Liver (tissue), 9 donors: ENCODE results near the gene JCHAIN. TPM values are rescaled to one million over a fixed set of nuclear protein-coding genes. Genes with fewer than 3 reads are reported as not detected.
"Not testable (repeated sequence)": the region's sequence is repeated elsewhere in the genome, so short reads cannot be mapped to it uniquely, and the experiment has no call there.

ENCODE experiments used
- DNase-seq: peaks from one replicate; pipeline ENCODE4 v3.0.0-alpha.2; 2017; ENCODE audit warnings: low spot score
- H3K27ac ChIP-seq, 2 donors: one replicate each; pipeline ENCODE4 v1.7.0; 2013; ENCODE audit warnings: inconsistent platforms in 2 of 2, low read length in 2 of 2, control low read depth in 1 of 2, low read depth in 1 of 2, mild to moderate bottlenecking in 1 of 2
- H3K27me3 ChIP-seq, 4 donors: one replicate each; pipeline versions ENCODE4 v1.6.1 to v1.7.0; 2013; ENCODE audit warnings: low read length in 3 of 4, inconsistent platforms in 1 of 4, mild to moderate bottlenecking in 1 of 4, moderate library complexity in 1 of 4; ENCODE audit not compliant: control insufficient read depth in 4 of 4, insufficient read depth in 4 of 4
- H3K36me3 ChIP-seq, 4 donors: one replicate each; pipeline versions ENCODE4 v1.6.1 to v1.7.0; 2013; ENCODE audit warnings: low read length in 3 of 4, mild to moderate bottlenecking in 3 of 4, low read depth in 1 of 4, moderate library complexity in 1 of 4; ENCODE audit not compliant: control insufficient read depth in 4 of 4, insufficient read depth in 3 of 4
- H3K4me1 ChIP-seq, 4 donors: one replicate each; pipeline versions ENCODE4 v1.6.1 to v1.7.0; 2013; ENCODE audit warnings: low read length in 3 of 4, mild to moderate bottlenecking in 3 of 4, moderate library complexity in 1 of 4; ENCODE audit not compliant: control insufficient read depth in 4 of 4, insufficient read depth in 4 of 4
- H3K4me3 ChIP-seq, 3 donors: one replicate each; pipeline versions ENCODE4 v1.6.1 to v1.7.0; 2013; ENCODE audit warnings: low read length in 3 of 3, control low read depth in 1 of 3, low read depth in 1 of 3, mild to moderate bottlenecking in 1 of 3
- H3K9ac ChIP-seq, 2 donors: one replicate each; pipeline ENCODE4 v1.7.0; 2013; ENCODE audit warnings: low read length in 2 of 2, mild to moderate bottlenecking in 2 of 2, moderate library complexity in 2 of 2, control low read depth in 1 of 2, low read depth in 1 of 2
- H3K9me3 ChIP-seq, 4 donors: one replicate each; pipeline versions ENCODE4 v1.6.1 to v1.7.0; 2013; ENCODE audit warnings: low read length in 3 of 4; ENCODE audit not compliant: control insufficient read depth in 4 of 4
- EGR1 ChIP-seq, 2 donors: IDR thresholded peaks; 2 replicates each; pipeline ENCODE4 v1.6.1; 2016 to 2018; ENCODE audit warnings: antibody characterized with exemption in 2 of 2, low read depth in 2 of 2
- FOXA1 ChIP-seq: IDR thresholded peaks from 2 replicates; pipeline ENCODE4 v1.6.1; 2016; ENCODE audit warnings: antibody characterized with exemption
- FOXA2 ChIP-seq: IDR thresholded peaks from 2 replicates; pipeline ENCODE4 v1.6.1; 2016; ENCODE audit warnings: antibody characterized with exemption
- GABPA ChIP-seq, 2 donors: IDR thresholded peaks in 1 of 2; conservative IDR thresholded peaks in 1 of 2; 2 replicates each; pipeline ENCODE4 v1.6.1; 2016; ENCODE audit warnings: antibody characterized with exemption in 2 of 2, mild to moderate bottlenecking in 1 of 2, moderate library complexity in 1 of 2
- HNF4A ChIP-seq, 2 donors: conservative IDR thresholded peaks; 2 replicates each; pipeline ENCODE4 v1.6.1; 2016; ENCODE audit warnings: antibody characterized with exemption in 2 of 2, mild to moderate bottlenecking in 2 of 2
- HNF4G ChIP-seq: IDR thresholded peaks from 2 replicates; pipeline ENCODE4 v1.6.1; 2016; ENCODE audit warnings: antibody characterized with exemption
- JUND ChIP-seq, 2 donors: IDR thresholded peaks; 2 replicates each; pipeline ENCODE4 v1.6.1; 2016; ENCODE audit warnings: antibody characterized with exemption in 2 of 2
- NR2F2 ChIP-seq: IDR thresholded peaks from 2 replicates; pipeline ENCODE4 v1.6.1; 2016; ENCODE audit warnings: antibody characterized with exemption
- RXRA ChIP-seq, 2 donors: IDR thresholded peaks; 2 replicates each; pipeline ENCODE4 v1.6.1; 2017 to 2018; ENCODE audit warnings: antibody characterized with exemption in 2 of 2, mild to moderate bottlenecking in 1 of 2
- SP1 ChIP-seq: IDR thresholded peaks from 2 replicates; pipeline ENCODE4 v1.6.1; 2018; ENCODE audit warnings: antibody characterized with exemption, mild to moderate bottlenecking
- TAF1 ChIP-seq: conservative IDR thresholded peaks from 2 replicates; pipeline ENCODE4 v1.6.1; 2016; ENCODE audit warnings: antibody characterized with exemption, mild to moderate bottlenecking
- YY1 ChIP-seq: IDR thresholded peaks from 2 replicates; pipeline ENCODE4 v1.6.1; 2016; ENCODE audit warnings: antibody characterized with exemption, mild to moderate bottlenecking
- WGBS: extraction: QIAGEN DNeasy Blood & Tissue Kit; methylation state at CpG from one replicate; pipeline ENCODE4 v1.1.7; 2013; 5-methylcytosine and 5-hydroxymethylcytosine counted together
- polyA plus RNA-seq, 2 donors: library from polyadenylated mRNA; stranded (reverse) in 1 of 2; unstranded in 1 of 2; fragments of 200-250 nt in 1 of 2; fragments of >200 nt in 1 of 2; fragmentation: Nextera tagmentation in 1 of 2; extraction: Ambion mirVana in 1 of 2; gene quantifications; one replicate each; pipeline versions ENCODE4 v1.2.1 to v1.2.3, GENCODE V29; 2013 to 2015
- total RNA-seq, 2 donors: library from RNA; depleted of rRNA; stranded (reverse); fragments of >200 nt; gene quantifications; one replicate each; pipeline ENCODE4 v1.2.3, GENCODE V29; 2014
- TF ChIP-seq, protein P1 (sequence below): IDR thresholded peaks from 2 replicates; pipeline ENCODE4 v1.6.1; 2016; ENCODE audit warnings: antibody characterized with exemption
- TF ChIP-seq, protein P2 (sequence below): IDR thresholded peaks from 2 replicates; pipeline ENCODE4 v1.6.1; 2016; ENCODE audit warnings: antibody characterized with exemption, mild to moderate bottlenecking
- TF ChIP-seq, protein P3 (sequence below): fragments of 150-350 bp; IDR thresholded peaks from 2 replicates; pipeline ENCODE4 v1.5.1; 2017; ENCODE audit warnings: improper control_type of control experiment, low read depth, low read length; ENCODE audit not compliant: missing input control
- TF ChIP-seq, protein P4 (sequence below): IDR thresholded peaks from 2 replicates; pipeline ENCODE4 v1.6.1; 2016; ENCODE audit warnings: antibody characterized with exemption
- donor health status: healthy.
- donor health status: healthy.
- donor health status: healthy.
- donor health status: healthy.
- donor health status: healthy.

JCHAIN gene
- total and polyA plus RNA-seq, 4 donors: 2.1 to 69.5 (median 9.7) TPM

DNA sequence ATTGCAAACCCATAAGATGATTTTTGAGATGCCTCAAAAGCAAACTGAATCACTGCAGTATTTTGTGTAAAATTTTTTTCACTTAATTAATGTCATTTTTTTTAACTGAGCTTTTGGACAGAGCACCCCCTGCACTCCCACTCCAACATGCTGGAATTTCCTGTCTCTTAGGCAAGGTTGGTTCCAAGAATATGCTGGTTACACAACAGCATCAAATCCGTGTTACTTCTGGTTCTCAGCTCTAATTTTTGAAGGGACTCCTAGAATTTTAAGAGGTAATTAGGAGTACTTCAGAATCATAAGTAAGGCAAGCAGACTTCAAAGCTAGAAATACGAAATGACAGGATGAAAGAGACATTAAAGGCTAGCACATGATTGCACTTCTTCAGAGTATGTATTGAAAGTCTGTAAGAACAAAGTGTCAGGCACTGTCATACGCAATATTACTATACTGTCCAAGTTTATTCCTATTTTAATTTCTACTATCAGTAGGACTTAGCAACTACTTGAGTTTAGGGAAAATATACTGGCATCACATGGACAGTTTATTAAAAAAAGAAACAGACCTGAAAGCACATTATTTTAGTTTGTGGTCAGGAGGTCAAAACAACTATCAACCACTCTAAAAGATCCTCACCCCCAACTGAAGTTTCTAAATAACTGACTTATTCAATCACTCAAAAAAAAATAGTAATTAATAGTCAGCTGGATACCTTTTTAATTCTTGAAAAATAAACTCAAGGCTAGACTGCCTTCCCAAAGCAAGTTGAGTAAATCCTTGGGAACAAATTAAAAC, 1.6 kb upstream of the JCHAIN start:
- TF ChIP-seq YY1: no peak
- TF ChIP-seq, protein P1, sequence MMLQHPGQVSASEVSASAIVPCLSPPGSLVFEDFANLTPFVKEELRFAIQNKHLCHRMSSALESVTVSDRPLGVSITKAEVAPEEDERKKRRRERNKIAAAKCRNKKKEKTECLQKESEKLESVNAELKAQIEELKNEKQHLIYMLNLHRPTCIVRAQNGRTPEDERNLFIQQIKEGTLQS: no peak
- TF ChIP-seq HNF4G: no peak
- TF ChIP-seq, protein P2, sequence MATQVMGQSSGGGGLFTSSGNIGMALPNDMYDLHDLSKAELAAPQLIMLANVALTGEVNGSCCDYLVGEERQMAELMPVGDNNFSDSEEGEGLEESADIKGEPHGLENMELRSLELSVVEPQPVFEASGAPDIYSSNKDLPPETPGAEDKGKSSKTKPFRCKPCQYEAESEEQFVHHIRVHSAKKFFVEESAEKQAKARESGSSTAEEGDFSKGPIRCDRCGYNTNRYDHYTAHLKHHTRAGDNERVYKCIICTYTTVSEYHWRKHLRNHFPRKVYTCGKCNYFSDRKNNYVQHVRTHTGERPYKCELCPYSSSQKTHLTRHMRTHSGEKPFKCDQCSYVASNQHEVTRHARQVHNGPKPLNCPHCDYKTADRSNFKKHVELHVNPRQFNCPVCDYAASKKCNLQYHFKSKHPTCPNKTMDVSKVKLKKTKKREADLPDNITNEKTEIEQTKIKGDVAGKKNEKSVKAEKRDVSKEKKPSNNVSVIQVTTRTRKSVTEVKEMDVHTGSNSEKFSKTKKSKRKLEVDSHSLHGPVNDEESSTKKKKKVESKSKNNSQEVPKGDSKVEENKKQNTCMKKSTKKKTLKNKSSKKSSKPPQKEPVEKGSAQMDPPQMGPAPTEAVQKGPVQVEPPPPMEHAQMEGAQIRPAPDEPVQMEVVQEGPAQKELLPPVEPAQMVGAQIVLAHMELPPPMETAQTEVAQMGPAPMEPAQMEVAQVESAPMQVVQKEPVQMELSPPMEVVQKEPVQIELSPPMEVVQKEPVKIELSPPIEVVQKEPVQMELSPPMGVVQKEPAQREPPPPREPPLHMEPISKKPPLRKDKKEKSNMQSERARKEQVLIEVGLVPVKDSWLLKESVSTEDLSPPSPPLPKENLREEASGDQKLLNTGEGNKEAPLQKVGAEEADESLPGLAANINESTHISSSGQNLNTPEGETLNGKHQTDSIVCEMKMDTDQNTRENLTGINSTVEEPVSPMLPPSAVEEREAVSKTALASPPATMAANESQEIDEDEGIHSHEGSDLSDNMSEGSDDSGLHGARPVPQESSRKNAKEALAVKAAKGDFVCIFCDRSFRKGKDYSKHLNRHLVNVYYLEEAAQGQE: no peak
- no peak for TF ChIP-seq TAF1
- no peak for TF ChIP-seq FOXA2
- TF ChIP-seq GABPA (IDR thresholded peaks at IDR 0.05 in 1 of 2, conservative IDR thresholded peaks at IDR 0.05 in 1 of 2): no peak
- 67% methylated on average over 3 of the region's 3 CpGs for WGBS
- Histone ChIP-seq H3K27me3 (no peaks in the 10 kb centered on the region), H3K36me3 (no peaks in the 10 kb centered on the region), H3K27ac (no peak overlapping the region), H3K9ac (no peak overlapping the region), H3K4me3 (no peak overlapping the region), H3K9me3 (no peaks in the 10 kb centered on the region), H3K4me1 (peaks cover 0 to 2% (median 0%) of the 10 kb centered on the region in 4 donors)
- DNase-seq: no peak

DNA sequence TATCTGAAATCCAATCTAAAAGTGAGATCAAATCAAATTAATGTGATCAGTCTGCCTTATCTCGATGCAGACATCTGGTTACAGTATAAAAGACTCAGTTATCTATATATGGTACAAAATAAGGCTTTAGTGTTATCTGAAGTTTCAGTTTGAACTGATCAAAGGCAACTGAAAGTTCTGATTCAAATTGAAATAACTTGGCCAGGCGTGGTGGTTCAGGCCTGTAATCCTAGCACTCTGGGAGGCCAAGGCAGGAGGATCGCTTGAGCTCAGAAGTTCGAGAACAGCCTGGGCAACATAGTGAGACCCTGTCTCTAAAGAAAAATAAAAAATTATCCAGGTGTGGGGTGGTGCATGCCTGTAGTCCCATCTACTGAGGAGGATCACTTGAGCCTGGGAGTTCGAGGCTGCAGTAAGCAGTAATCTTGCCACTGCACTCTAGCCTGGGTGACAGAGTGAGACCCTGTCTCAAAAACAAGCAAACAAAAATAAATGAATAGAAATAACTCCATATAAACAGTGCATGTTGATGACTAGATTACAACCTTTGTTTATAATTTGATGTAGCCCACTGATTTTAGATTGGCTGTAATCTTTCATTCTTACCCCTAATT, 4.9 kb downstream of the JCHAIN start:
- H3K4me1 ChIP-seq, H3K27ac ChIP-seq, H3K9ac ChIP-seq, DNase-seq, H3K9me3 ChIP-seq, H3K4me3 ChIP-seq, H3K27me3 ChIP-seq, H3K36me3 ChIP-seq: not testable (repeated sequence)
- WGBS: 87% methylated on average over 5 of the region's 5 CpGs

DNA sequence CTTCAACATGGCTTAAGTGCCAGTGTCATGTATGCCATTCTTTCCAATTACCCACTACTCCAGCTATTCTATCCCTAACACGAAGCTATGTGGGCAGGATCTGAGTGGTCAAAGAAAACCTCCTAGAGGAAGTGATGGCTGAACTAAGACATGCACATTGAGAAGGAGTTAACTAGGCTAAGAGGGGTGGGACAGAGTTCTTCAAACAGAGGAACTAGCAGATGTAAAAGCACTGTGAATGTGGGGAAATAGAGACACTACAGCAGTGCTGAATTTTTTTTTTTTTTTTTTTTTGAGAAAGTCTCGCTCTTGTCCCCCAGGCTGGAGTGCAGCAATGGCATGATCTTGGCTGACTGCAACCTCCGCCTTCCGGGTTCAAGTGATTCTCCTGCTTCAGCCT, 6.2 kb downstream of the JCHAIN start:
- no peaks in the 10 kb centered on the region for H3K27me3 ChIP-seq
- no peaks in the 10 kb centered on the region for H3K36me3 ChIP-seq
- no peak for DNase-seq
- H3K9me3 ChIP-seq: no peaks in the 10 kb centered on the region
- H3K27ac ChIP-seq: no peak overlapping the region
- no peaks in the 10 kb centered on the region for H3K4me1 ChIP-seq
- H3K9ac ChIP-seq: no peak overlapping the region
- no peak overlapping the region for H3K4me3 ChIP-seq
- no peak for TF ChIP-seq YY1
- TF ChIP-seq JUND (IDR thresholded peaks at IDR 0.05): no peak
- TF ChIP-seq RXRA (IDR thresholded peaks at IDR 0.05): no peak
- no peak for TF ChIP-seq NR2F2
- no peak for TF ChIP-seq EGR1 (IDR thresholded peaks at IDR 0.05; ENCODE audit: low read depth in 2 of 2)
- no peak for TF ChIP-seq HNF4A (conservative IDR thresholded peaks at IDR 0.05)
- no peak for TF ChIP-seq FOXA1
- TF ChIP-seq SP1: no peak
- TF ChIP-seq, protein P2: no peak
- TF ChIP-seq, protein P3, sequence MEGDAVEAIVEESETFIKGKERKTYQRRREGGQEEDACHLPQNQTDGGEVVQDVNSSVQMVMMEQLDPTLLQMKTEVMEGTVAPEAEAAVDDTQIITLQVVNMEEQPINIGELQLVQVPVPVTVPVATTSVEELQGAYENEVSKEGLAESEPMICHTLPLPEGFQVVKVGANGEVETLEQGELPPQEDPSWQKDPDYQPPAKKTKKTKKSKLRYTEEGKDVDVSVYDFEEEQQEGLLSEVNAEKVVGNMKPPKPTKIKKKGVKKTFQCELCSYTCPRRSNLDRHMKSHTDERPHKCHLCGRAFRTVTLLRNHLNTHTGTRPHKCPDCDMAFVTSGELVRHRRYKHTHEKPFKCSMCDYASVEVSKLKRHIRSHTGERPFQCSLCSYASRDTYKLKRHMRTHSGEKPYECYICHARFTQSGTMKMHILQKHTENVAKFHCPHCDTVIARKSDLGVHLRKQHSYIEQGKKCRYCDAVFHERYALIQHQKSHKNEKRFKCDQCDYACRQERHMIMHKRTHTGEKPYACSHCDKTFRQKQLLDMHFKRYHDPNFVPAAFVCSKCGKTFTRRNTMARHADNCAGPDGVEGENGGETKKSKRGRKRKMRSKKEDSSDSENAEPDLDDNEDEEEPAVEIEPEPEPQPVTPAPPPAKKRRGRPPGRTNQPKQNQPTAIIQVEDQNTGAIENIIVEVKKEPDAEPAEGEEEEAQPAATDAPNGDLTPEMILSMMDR: no peak
- TF ChIP-seq, protein P1: no peak
- no peak for TF ChIP-seq HNF4G
- TF ChIP-seq FOXA2: no peak
- TF ChIP-seq, protein P4, sequence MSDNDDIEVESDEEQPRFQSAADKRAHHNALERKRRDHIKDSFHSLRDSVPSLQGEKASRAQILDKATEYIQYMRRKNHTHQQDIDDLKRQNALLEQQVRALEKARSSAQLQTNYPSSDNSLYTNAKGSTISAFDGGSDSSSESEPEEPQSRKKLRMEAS: no peak
- TF ChIP-seq GABPA (IDR thresholded peaks at IDR 0.05 in 1 of 2, conservative IDR thresholded peaks at IDR 0.05 in 1 of 2): no peak
- no peak for TF ChIP-seq TAF1
- WGBS: 86% methylated on average over 4 of the region's 4 CpGs
